GM10847 (cell line): ENCODE results near the gene ZNF839.

ENCODE experiments used
- POLR2A ChIP-seq: IDR thresholded peaks from 2 replicates; pipeline ENCODE4 v1.6.1; 2011; ENCODE audit not compliant: insufficient read length; ENCODE audit errors: extremely low read depth

ZNF839 gene

DNA sequence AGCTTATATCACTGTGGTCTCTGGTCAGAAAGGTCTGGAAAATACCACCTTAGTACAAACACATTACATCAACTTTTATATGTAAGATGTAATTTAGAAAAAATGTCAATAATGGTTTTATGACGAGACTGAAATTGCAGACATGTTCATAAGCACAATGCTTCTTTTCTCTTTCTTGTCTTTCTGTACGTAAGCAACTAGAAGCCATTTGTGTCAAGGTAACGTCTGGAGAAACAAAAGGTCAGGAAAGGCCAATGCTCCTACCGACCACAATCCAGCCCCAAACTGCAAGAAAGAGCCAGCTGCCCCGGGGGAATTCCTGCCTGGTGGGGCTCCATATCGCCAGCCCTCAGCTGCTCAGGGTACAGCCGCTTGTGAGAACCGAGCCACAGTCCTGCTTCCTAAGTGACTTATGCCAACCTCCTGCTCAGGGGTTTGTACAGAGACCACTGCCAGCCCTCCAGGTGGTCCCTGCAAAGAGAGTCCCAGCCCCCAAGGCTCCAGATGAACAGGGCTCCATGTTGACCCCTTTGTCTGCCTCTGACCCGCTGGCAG is 6.3 kb downstream of the ZNF839 start:
- TF ChIP-seq POLR2A = no peak

- no peak for TF ChIP-seq POLR2A
Observed at GRCh38 chr14:102326583-102326982, 7.0 kb downstream of the ZNF839 start.

- TF ChIP-seq POLR2A = no peak
Observed at GRCh38 chr14:102330806-102331205, 11.3 kb downstream of the ZNF839 start.

GRCh38 chr14:102333390-102333789 is 13.8 kb downstream of the ZNF839 start:
- TF ChIP-seq POLR2A = no peak

- TF ChIP-seq POLR2A = no peak
Observed at GRCh38 chr14:102333795-102334705, 14.5 kb downstream of the ZNF839 start.

DNA sequence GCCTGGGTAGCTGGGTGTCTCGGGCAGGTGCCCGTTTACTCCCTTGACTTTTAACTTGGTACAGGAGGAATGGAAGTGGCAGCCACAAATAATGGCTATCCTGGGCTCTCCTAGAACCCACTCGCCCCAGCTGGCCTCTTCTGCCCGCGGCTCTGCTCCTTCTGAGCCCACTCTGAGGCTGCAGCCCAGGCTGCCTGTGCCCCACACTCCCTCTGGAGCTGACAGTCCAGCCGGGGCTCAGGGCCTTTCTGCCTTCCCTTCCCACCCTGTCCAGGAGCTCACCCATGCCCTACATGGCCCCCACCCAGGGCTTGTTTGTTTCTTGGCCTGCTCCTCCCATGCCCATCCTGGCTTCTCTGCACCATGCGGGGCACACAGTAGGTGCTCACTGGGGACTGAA is 15.6 kb downstream of the ZNF839 start:
- TF ChIP-seq POLR2A = no peak

DNA sequence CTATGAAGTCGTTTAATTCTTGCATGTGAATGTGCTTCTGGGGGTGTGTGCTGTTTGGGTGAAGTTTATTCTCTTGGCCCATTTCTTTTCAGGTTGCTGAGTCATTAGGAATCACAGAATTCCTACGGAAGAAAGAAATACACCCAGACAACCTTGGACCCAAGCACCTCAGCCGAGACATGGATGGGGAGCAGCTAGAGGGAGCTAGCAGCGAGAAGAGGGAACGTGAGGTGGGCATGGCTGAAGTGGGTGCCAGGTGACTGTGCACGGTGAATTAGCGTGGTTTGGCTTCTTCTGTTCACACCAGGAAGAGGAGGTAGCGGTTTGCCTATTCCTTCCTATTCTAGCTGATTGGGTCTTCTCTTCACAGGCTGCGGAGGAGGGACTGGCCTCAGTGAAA is 19.2 kb downstream of the ZNF839 start:
- TF ChIP-seq POLR2A = no peak

- TF ChIP-seq POLR2A = no peak
Observed at GRCh38 chr14:102341566-102341965, 22.0 kb downstream of the ZNF839 start.

- no peak for TF ChIP-seq POLR2A
Observed at GRCh38 chr14:102342238-102342637, 22.7 kb downstream of the ZNF839 start.

GRCh38 chr14:102344084-102344483 is 24.5 kb downstream of the ZNF839 start:
- TF ChIP-seq POLR2A = no peak

DNA sequence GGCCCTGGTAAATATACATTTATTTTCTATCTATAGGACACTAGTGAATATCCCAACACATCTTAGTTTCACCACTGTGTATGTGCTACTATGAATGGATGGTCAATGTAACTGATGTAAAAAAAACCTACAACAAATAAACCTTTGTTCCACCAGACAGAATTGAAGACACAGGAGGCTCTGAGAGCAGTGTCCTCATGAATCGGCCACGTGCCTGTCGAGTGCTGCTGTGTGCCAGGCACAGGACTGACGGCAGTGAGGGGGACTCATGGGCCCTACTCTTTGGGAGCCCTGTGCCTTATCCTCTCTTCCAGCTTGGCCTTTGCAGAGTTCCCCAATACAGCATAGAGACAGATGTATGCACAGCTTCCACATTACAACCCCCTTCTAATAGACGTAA is 24.9 kb downstream of the ZNF839 start:
- TF ChIP-seq POLR2A = no peak

DNA sequence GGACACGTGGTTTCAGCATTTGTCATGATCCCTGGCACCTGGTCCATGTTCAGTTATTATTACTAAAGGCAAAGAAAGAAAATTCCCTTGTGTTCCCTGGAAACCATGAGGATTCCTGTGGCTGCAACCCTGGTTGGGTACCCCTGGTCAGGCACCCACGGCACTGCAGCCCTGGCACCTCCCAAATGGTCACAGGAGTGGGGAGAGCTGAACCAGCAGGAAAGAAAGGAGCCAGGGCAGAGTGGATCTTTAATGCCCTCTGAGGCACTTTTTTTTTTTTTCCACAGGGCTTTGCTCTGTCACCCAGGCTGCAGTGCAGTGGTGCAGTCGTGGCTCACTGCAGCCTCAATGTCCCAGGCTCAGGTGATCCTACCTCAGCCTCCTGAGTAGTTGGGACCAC is 25.7 kb downstream of the ZNF839 start:
- no peak for TF ChIP-seq POLR2A

- TF ChIP-seq POLR2A = no peak
Observed at GRCh38 chr14:102346645-102347044, 27.1 kb downstream of the ZNF839 start.

DNA sequence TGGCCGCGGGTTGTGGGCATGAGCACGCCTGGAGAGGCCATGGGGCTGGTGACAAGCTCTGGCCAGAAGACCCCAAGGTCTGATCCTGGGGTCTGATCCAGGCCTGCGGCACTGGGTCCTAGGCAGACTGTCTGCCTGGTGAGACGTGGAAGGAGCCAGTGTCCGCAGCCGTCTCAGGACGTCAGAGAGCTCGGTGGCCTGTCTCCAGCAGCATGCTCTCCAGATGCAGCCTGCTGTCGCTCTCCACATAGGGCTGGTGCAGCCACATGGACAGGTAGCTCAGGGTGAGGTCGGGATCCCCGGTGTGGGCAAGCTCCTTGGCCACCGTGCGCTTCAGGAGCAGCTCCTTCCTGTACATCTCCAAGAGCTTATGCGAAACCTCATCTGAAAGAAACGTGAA is 28.8 kb downstream of the ZNF839 start:
- no peak for TF ChIP-seq POLR2A

DNA sequence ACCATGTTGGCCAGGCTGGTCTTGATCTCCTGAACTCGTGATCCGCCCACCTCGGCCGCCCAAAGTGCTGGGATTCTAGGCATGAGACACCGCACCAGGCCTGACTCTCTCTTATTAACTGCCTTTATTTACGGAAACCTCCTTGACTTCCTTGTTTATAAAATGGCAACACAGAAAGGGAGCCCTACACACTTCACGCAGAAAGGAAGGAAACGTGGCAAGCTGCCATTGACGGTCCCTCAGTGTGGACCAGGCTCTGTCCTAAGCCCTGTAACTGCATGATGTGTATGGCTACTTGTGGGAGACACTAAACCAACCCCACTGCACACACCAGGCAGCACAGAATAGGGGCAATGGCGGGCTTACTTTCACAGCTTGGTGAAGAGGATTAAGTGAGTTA is 31.5 kb downstream of the ZNF839 start:
- TF ChIP-seq POLR2A = no peak

- no peak for TF ChIP-seq POLR2A
Observed at GRCh38 chr14:102352213-102352612, 32.7 kb downstream of the ZNF839 start.
